Body of pancreas (tissue), 4 donors: Measurements from ENCODE around the gene CAV1. TPM values are rescaled to one million over a fixed set of nuclear protein-coding genes. Genes with fewer than 3 reads are reported as not detected.

Experiments
- ATAC-seq: fragments of 150-250 bp; one replicate; pipeline ENCODE4 v1.9.1; 2016
- DNase-seq, 4 donors: peaks; one replicate each; pipeline ENCODE4 v3.0.0-alpha.2; 2019
- H3K27ac ChIP-seq, 4 donors: fragments of 200-600 bp; sonication (generic); 1 replicate in 3 of 4; 2 replicates in 1 of 4; pipeline versions ENCODE4 v1.5.1 to v1.6.1; 2016 to 2019; ENCODE audit warnings: mild to moderate bottlenecking in 1 of 4, mixed read lengths in 1 of 4, moderate library complexity in 1 of 4
- H3K27me3 ChIP-seq, 2 donors: fragments of 200-600 bp; sonication (generic); one replicate each; pipeline ENCODE4 v1.6.0; 2016; ENCODE audit warnings: mild to moderate bottlenecking in 1 of 2
- H3K36me3 ChIP-seq, 2 donors: fragments of 200-600 bp; sonication (generic); replicated peaks in 1 of 2; 2 replicates each; pipeline ENCODE4 v1.5.1; 2016; ENCODE audit warnings: low read depth in 2 of 2; ENCODE audit not compliant: insufficient read depth in 1 of 2
- H3K4me1 ChIP-seq: fragments of 200-600 bp; sonication (generic); one replicate; pipeline ENCODE4 v1.6.0; 2016
- H3K4me3 ChIP-seq, 2 donors: fragments of 200-600 bp; sonication (generic); 1 replicate in 1 of 2; 2 replicates in 1 of 2; pipeline ENCODE4 v1.5.1; 2016 to 2019
- H3K9me3 ChIP-seq, 3 donors: fragments of 200-600 bp; sonication (generic); 1 replicate in 2 of 3; 2 replicates in 1 of 3; pipeline ENCODE4 v1.5.1; 2016
- POLR2A ChIP-seq, 3 donors: fragments of 450-650 bp; IDR thresholded peaks; one replicate each; pipeline ENCODE4 v1.6.1; 2016; ENCODE audit warnings: antibody characterized with exemption in 3 of 3, mild to moderate bottlenecking in 2 of 3
- WGBS, 2 donors: methylation state at CpG; one replicate each; pipeline ENCODE4 v1.1.5; 2017; 5-methylcytosine and 5-hydroxymethylcytosine counted together
- intact Hi-C: fragments of 100-400 bp; cut with DNase I; formaldehyde crosslinking; loops from one replicate; pipeline ENCODE4 v1.15.1; 2023
- total RNA-seq, 2 donors: library from RNA; depleted of rRNA; stranded (reverse); fragments of >200 nt; gene quantifications; one replicate each; pipeline ENCODE4 v1.1.0, GENCODE V29; 2016
- TF ChIP-seq, protein P1 (sequence below), 7 experiments: fragments of 450-650 bp in 4 of 7; fragments of 200-600 bp in 3 of 7; sonication (generic) in 3 of 7; IDR thresholded peaks; one replicate each; pipeline ENCODE4 v1.5.1; 2016 to 2019; ENCODE audit warnings: antibody characterized with exemption in 7 of 7

Gene CAV1
- total RNA-seq, 2 donors from 2014 or later: 28.5 to 32.6 TPM

DNA sequence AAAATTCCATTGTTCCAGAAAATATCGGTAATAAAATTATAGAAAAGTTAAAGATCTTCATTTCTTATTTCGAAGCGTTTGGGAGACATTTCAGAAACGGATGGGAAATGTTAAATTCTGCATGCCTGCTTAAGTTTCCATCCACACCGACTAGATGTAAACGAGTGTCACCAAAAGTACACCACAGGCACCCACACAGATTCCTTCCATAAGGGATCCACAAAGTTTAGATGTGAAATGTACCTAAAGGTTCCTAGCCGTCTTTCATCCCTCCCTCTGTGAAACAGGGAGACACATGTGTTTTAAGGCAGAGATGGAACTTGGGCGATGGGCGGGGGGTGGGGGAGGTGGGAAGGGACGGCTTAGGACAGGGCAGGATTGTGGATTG is 621 bp upstream of the CAV1 start:
- ATAC-seq: no peak
- Histone ChIP-seq H3K36me3 (no peaks in the 10 kb centered on the region), H3K9me3 (no peaks in the 10 kb centered on the region), H3K4me3 (no peak overlapping the region), H3K27ac (peak overlapping the region in 2 of 4 donors; percentile 35 to 61), H3K4me1 (peaks cover 19% of the 10 kb centered on the region), H3K27me3 (no peaks in the 10 kb centered on the region)
- intact Hi-C loops: loop anchor here (10.0 kb wide), 1 partner anchor 259 kb away; no protein-coding TSS in a partner anchor
- TF ChIP-seq POLR2A (IDR thresholded peaks at IDR 0.05): no peak
- TF ChIP-seq, protein P1, sequence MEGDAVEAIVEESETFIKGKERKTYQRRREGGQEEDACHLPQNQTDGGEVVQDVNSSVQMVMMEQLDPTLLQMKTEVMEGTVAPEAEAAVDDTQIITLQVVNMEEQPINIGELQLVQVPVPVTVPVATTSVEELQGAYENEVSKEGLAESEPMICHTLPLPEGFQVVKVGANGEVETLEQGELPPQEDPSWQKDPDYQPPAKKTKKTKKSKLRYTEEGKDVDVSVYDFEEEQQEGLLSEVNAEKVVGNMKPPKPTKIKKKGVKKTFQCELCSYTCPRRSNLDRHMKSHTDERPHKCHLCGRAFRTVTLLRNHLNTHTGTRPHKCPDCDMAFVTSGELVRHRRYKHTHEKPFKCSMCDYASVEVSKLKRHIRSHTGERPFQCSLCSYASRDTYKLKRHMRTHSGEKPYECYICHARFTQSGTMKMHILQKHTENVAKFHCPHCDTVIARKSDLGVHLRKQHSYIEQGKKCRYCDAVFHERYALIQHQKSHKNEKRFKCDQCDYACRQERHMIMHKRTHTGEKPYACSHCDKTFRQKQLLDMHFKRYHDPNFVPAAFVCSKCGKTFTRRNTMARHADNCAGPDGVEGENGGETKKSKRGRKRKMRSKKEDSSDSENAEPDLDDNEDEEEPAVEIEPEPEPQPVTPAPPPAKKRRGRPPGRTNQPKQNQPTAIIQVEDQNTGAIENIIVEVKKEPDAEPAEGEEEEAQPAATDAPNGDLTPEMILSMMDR (IDR thresholded peaks at IDR 0.05): no peak
- DNase-seq: no peak
- 39 to 45% methylated on average over 8 to 10 of the region's 10 CpGs for WGBS, 2 donors

DNA sequence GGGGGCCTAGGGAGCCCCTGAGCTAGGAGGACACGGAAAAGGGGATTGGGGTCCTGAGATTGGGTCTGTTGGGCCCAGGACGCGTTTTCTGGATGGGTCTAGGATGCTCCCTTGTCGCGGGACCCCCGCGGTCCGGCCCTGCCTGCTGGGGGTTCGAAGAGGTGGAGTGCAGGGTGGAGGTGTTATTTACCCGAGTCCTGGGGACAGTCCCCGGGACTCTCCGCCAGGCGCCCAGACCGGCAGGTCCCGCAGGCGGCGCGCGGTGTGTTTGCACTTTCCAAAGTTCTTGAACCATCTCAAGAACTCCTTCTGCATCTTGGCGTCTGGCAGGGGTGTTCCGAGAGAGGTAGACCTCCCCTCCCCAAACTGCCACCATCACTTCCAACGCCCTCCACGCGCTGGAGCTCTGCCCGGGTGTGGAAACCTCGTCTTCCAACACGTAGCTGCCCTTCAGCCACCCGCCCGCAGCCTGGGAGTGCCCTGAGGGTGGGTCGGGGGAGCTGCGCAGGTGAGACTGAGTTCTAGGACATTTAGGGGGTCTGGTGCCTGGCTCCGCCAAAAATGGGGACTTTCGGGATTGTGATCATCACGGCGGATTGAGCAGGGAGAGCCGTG is 569 bp downstream of the CAV1 start:
- peaks cover 19% of the 10 kb centered on the region for H3K4me1 ChIP-seq
- 0 to 1% methylated on average over 2 to 36 of the region's 36 CpGs for WGBS, 2 donors
- TF ChIP-seq POLR2A (IDR thresholded peaks at IDR 0.05): no peak
- TF ChIP-seq, protein P1 (IDR thresholded peaks at IDR 0.05): peak in 4 of 7 experiments; percentile 7 to 31 (median 12)
- peak in 3 of 4 donors; percentile 37 to 50 (median 45) for DNase-seq
- no peaks in the 10 kb centered on the region for H3K9me3 ChIP-seq
- intact Hi-C loops: loop anchor here (10.0 kb wide), 1 partner anchor 261 kb away; no protein-coding TSS in a partner anchor
- no peaks in the 10 kb centered on the region for H3K27me3 ChIP-seq
- H3K36me3 ChIP-seq: no peaks in the 10 kb centered on the region
- peak; percentile 46 for ATAC-seq
- H3K27ac ChIP-seq: peak overlapping the region; percentile 35 to 71 (median 62)
- H3K4me3 ChIP-seq: peak overlapping the region; percentile 23 to 36

DNA sequence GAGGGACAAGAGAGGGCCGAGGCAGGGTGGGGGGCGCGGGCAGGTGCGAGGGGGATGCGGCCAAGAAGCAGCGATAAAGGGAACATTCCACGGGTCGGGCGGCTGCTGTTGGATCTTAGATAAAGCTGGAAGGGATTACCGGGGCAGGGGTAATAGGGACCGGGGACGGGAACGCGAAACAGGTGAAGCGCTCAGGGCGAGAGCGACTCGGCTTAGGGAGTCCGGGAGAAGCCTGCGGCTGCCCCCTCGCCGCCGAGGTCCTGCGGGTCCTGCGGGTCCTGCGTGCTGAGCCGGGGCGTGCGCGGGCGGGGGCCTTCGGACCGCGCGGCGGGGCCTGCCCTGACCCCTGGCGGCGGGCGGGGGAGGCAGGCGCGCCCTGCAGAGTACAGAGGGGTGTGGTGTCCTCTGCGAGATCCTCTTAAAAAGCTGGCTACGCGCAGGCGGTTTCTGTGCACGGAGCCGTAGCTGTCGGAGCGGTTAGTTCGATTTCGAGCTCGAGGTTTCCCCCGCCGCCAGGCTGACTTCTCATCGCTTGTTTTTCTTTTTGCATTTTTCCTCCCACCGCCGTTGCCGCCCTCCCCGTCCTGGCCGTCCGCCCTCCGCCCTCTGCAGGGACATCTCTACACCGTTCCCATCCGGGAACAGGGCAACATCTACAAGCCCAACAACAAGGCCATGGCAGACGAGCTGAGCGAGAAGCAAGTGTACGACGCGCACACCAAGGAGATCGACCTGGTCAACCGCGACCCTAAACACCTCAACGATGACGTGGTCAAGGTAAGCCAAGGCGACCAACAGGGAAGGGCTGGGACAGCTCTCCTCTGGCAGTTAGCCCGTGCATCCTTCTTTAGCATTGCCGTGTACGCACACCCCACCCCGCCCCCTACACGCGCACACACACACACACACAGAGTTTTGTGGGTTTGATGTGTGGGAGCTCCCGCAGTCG is 1.4 kb downstream of the CAV1 start:
- Histone ChIP-seq H3K4me1 (peaks cover 19% of the 10 kb centered on the region), H3K9me3 (no peaks in the 10 kb centered on the region)

DNA sequence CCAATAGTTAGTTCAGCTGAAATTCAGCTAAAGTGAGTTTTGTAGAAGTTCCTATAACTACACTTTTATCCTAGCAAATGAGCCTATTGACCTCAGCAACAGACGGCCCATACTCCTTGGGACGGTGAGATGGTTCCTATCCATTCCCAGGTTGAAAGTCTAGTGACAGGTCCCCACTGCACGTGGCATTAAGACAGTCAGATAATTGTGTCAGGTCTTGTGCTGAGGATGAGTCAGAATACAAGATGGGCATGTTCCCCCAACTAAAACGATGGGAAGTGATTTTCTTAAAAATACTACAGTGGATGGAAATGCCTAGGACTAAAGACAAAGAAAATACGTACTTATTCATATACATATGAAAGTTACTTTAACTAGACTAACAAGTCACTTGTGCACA is 2.1 kb downstream of the CAV1 start:
- no peak overlapping the region for H3K4me3 ChIP-seq
- ATAC-seq (no peak), DNase-seq (no peak)
- H3K36me3 ChIP-seq: no peaks in the 10 kb centered on the region
- peaks cover 19% of the 10 kb centered on the region for H3K4me1 ChIP-seq
- no peaks in the 10 kb centered on the region for H3K27me3 ChIP-seq
- no peak for TF ChIP-seq POLR2A (IDR thresholded peaks at IDR 0.05)
- TF ChIP-seq, protein P1 (IDR thresholded peaks at IDR 0.05): no peak
- H3K9me3 ChIP-seq: no peaks in the 10 kb centered on the region
- intact Hi-C loops: loop anchor here (10.0 kb wide), 1 partner anchor 262 kb away; no protein-coding TSS in a partner anchor
- WGBS, 2 donors: 50 to 60% methylated on average over 5 of the region's 5 CpGs
- H3K27ac ChIP-seq: no peak overlapping the region

More for the DNA sequence above, 1.4 kb downstream of the CAV1 start:
- peak in 2 of 3 donors; percentile 21 to 25 for TF ChIP-seq POLR2A (IDR thresholded peaks at IDR 0.05)
- TF ChIP-seq, protein P1 (IDR thresholded peaks at IDR 0.05): peak; percentile 49 to 96 (median 88)
- Histone ChIP-seq H3K27ac (peak overlapping the region in 3 of 4 donors; percentile 35 to 71 (median 61)), H3K4me3 (peak overlapping the region; percentile 23 to 36), H3K36me3 (no peaks in the 10 kb centered on the region), H3K27me3 (no peaks in the 10 kb centered on the region)
- ATAC-seq (peak; percentile 90), DNase-seq (peak; percentile 59 to 73 (median 69))
- 3 to 4% methylated on average over 54 to 83 of the region's 83 CpGs for WGBS, 2 donors
- intact Hi-C loops: loop anchor here (10.0 kb wide), 1 partner anchor 261 kb away; no protein-coding TSS in a partner anchor
